ENCODE measurements around the gene ZNF678. TPM values are rescaled to one million over a fixed set of nuclear protein-coding genes. Genes with fewer than 3 reads are reported as not detected.

The ZNF678 gene
- total and polyA plus RNA-seq, 2 of the 8 experiments (the other 6 are each of a cell fraction or from before 2014, with no cell fraction given) = 6.9 to 28.3 TPM

- DNase-seq (ENCODE audit: low read depth in 1 of 2, low spot score in 2 of 2) = no peak
- no peak overlapping the region for H3K14ac ChIP-seq (ENCODE audit: insufficient read length)
- POLR2A ChIA-PET (ENCODE audit: partially characterized antibody) = no interaction called here
- CTCF ChIA-PET (ENCODE audit: partially characterized antibody) = interaction anchor here (0.8 to 1.6 kb wide), 2 partner anchors 19 to 21 kb away, joined by 3 to 5 read pairs; no protein-coding TSS in a partner anchor
- H3K4ac ChIP-seq (replicated peaks; ENCODE audit: insufficient read length, low read depth, low read length) = no peak overlapping the region
- H3K23ac ChIP-seq (ENCODE audit: insufficient read length) = no peak overlapping the region
- no peak overlapping the region for H2AK5ac ChIP-seq (ENCODE audit: low read depth, low read length)
- WGBS, 2 experiments (ENCODE audit: extremely low coverage in 1 of 2, insufficient coverage in 1 of 2, insufficient read length in 1 of 2, insufficient replicate concordance in 2 of 2, low coverage in 1 of 2, low lambda C conversion rate in 2 of 2, missing lambda C conversion rate in 1 of 2) = 89% methylated on average over 6 of the region's 6 CpGs; no CpG with 5 or more reads in 1 of the 2 experiments
- peaks cover 0 to 21% of the 10 kb centered on the region in 2 experiments; a peak in 1 of 4 replicates for H3K9me3 ChIP-seq (ENCODE audit: insufficient read depth in 2 of 2, low read depth in 1 of 2, low read length in 1 of 2)
- H3K56ac ChIP-seq (replicated peaks; ENCODE audit: insufficient read length, low read depth, low read length) = no peak overlapping the region
- peaks cover 0 to 1% of the 10 kb centered on the region in 2 experiments for H4K20me1 ChIP-seq (replicated peaks in 1 of 2; ENCODE audit: control insufficient read depth in 1 of 2, insufficient read depth in 2 of 2, low read length in 2 of 2)
- no peak overlapping the region for H2BK120ac ChIP-seq (replicated peaks; ENCODE audit: low read depth, low read length)
- no peak for FAIRE-seq
- no peak overlapping the region for H4K5ac ChIP-seq (ENCODE audit: insufficient read length, low read depth, low read length)
- no peak overlapping the region for H2BK20ac ChIP-seq (ENCODE audit: low read length)
- no peak for TF ChIP-seq ASH2L (IDR thresholded peaks at IDR 0.05; ENCODE audit: low read length)
- no peak for TF ChIP-seq BACH1 (IDR thresholded peaks at IDR 0.05; ENCODE audit: low read length)
- no peak for TF ChIP-seq SRF (IDR thresholded peaks at IDR 0.05; ENCODE audit: low read depth, low read length)
- TF ChIP-seq BRCA1 (IDR thresholded peaks at IDR 0.05; ENCODE audit: low read depth, low read length) = no peak
- no peak for TF ChIP-seq CBX5 (IDR thresholded peaks at IDR 0.05; ENCODE audit: low read depth, low read length)
- no peak overlapping the region for H3K9ac ChIP-seq (replicated peaks in 1 of 4; ENCODE audit: extremely low read depth in 1 of 4, low read depth in 3 of 4, low read length in 3 of 4)
- H3K18ac ChIP-seq (ENCODE audit: extremely low read depth, low read length) = no peak overlapping the region
- peaks cover 0 to 2% (median 0%) of the 10 kb centered on the region in 4 experiments; a peak in 1 of 7 replicates for H3K4me1 ChIP-seq (replicated peaks in 1 of 4; ENCODE audit: control insufficient read depth in 3 of 4, insufficient read depth in 4 of 4, low read length in 3 of 4)
- H3K23me2 ChIP-seq (ENCODE audit: low read depth, low read length) = no peaks in the 10 kb centered on the region
- H4K8ac ChIP-seq (ENCODE audit: extremely low read depth, insufficient read depth, low read length) = no peak overlapping the region
- no peaks in the 10 kb centered on the region for H3K27me3 ChIP-seq (replicated peaks in 1 of 4; ENCODE audit: control insufficient read depth in 3 of 4, extremely low read depth in 1 of 4, insufficient read depth in 3 of 4, low read length in 3 of 4)
- no peak overlapping the region for H2BK5ac ChIP-seq (ENCODE audit: low read depth, low read length)
- H2BK12ac ChIP-seq (ENCODE audit: low read depth, low read length) = 0 out of 2 replicates have a peak overlapping the region, but pooled peaks have one; percentile 75
- no peak overlapping the region for H3K27ac ChIP-seq (ENCODE audit: low read depth, low read length)
- no peak overlapping the region for H4K91ac ChIP-seq (replicated peaks; ENCODE audit: insufficient read length, low read length)
- H3K79me2 ChIP-seq (ENCODE audit: control insufficient read depth in 1 of 2, insufficient read depth in 2 of 2, low read length in 2 of 2) = peaks cover 0 to 24% of the 10 kb centered on the region in 2 experiments; a peak in 2 of 4 replicates
- no peak overlapping the region for H3K4me2 ChIP-seq (ENCODE audit: insufficient read depth in 1 of 2, low read depth in 2 of 2, low read length in 2 of 2)
- H3K4me3 ChIP-seq (ENCODE audit: extremely low read depth in 1 of 4, insufficient read depth in 2 of 4, low read depth in 3 of 4, low read length in 4 of 4) = no peak overlapping the region
- no peaks in the 10 kb centered on the region for H3K36me3 ChIP-seq (ENCODE audit: control insufficient read depth in 2 of 4, insufficient read depth in 4 of 4, low read length in 3 of 4)
- H2AFZ ChIP-seq (ENCODE audit: low read length) = no peak overlapping the region
- peaks cover 4% of the 10 kb centered on the region for H3K79me1 ChIP-seq (ENCODE audit: low read depth, low read length)
- H2BK15ac ChIP-seq (ENCODE audit: low read length) = no peak overlapping the region
These were observed 1.3 kb upstream of the ZNF678 start for GRCh38 chr1:227562037-227562436.

Data from H1 (cell line).